H1 (cell line): ENCODE data around the gene PHLPP2. TPM values are rescaled to one million over a fixed set of nuclear protein-coding genes. Genes with fewer than 3 reads are reported as not detected.

Source experiments
- CTCF ChIA-PET: fragments of 300-600 bp; sonication (Branson Sonifier 250); formaldehyde crosslinking; loops from one replicate; lab custom pipeline; 2021; ENCODE audit not compliant: partially characterized antibody; lab: Charles Lee
- POLR2A ChIA-PET: fragments of 300-600 bp; sonication (Branson Sonifier 250); formaldehyde crosslinking; loops from one replicate; lab custom pipeline; 2021; ENCODE audit warnings: inconsistent platforms; ENCODE audit not compliant: partially characterized antibody; lab: Charles Lee
- DNase-seq, 2 experiments: peaks; one replicate each; pipeline versions ENCODE4 v3.0.0 to v3.0.0-alpha.2; 2010 to 2022; ENCODE audit warnings: low spot score in 2 of 2, low read depth in 1 of 2, mixed read lengths in 1 of 2
- FAIRE-seq: peaks from 2 replicates; lab custom pipeline; 2011; peaks lifted over from hg19 to GRCh38; lab: Jason Lieb, UNC
- H2AFZ ChIP-seq: 2 replicates; pipeline ENCODE4 v1.8.1; 2012; ENCODE audit warnings: low read length, inconsistent platforms
- H2AK5ac ChIP-seq: 2 replicates; pipeline ENCODE4 v1.6.1; 2013; ENCODE audit warnings: low read depth, low read length
- H2BK120ac ChIP-seq: replicated peaks from 2 replicates; pipeline ENCODE3; 2013; ENCODE audit warnings: low read depth, low read length, inconsistent platforms
- H2BK12ac ChIP-seq: 2 replicates; pipeline ENCODE4 v1.6.1; 2013; ENCODE audit warnings: low read depth, low read length
- H2BK15ac ChIP-seq: 2 replicates; pipeline ENCODE4 v1.6.1; 2013; ENCODE audit warnings: low read length
- H2BK20ac ChIP-seq: 2 replicates; pipeline ENCODE4 v1.6.1; 2013; ENCODE audit warnings: low read length
- H2BK5ac ChIP-seq: 2 replicates; pipeline ENCODE4 v1.6.1; 2013; ENCODE audit warnings: low read depth, low read length
- H3K14ac ChIP-seq: 2 replicates; pipeline ENCODE4 v1.6.1; 2013; ENCODE audit warnings: inconsistent platforms; ENCODE audit not compliant: insufficient read length
- H3K18ac ChIP-seq: 2 replicates; pipeline ENCODE4 v1.6.1; 2013; ENCODE audit warnings: low read length; ENCODE audit errors: extremely low read depth
- H3K23ac ChIP-seq: 2 replicates; pipeline ENCODE4 v1.6.1; 2013; ENCODE audit warnings: inconsistent platforms; ENCODE audit not compliant: insufficient read length
- H3K23me2 ChIP-seq: 2 replicates; pipeline ENCODE4 v1.6.1; 2013; ENCODE audit warnings: low read depth, low read length
- H3K27ac ChIP-seq: 2 replicates; pipeline ENCODE4 v1.6.1; 2011; ENCODE audit warnings: low read depth, low read length, inconsistent platforms
- H3K27me3 ChIP-seq, 4 experiments: replicated peaks in 1 of 4; 1 replicate in 1 of 4; 2 replicates in 3 of 4; pipeline versions ENCODE4 v1.6.1 to v1.8.1; 2011 to 2013; ENCODE audit warnings: low read length in 3 of 4, mild to moderate bottlenecking in 3 of 4, inconsistent platforms in 2 of 4, mixed read lengths in 2 of 4, moderate library complexity in 1 of 4; ENCODE audit not compliant: control insufficient read depth in 3 of 4, insufficient read depth in 3 of 4; ENCODE audit errors: extremely low read depth in 1 of 4
- H3K36me3 ChIP-seq, 4 experiments: 2 replicates each; pipeline versions ENCODE4 v1.6.1 to v1.8.1; 2011 to 2013; ENCODE audit warnings: mild to moderate bottlenecking in 4 of 4, low read length in 3 of 4, moderate library complexity in 2 of 4, control low read depth in 1 of 4, inconsistent platforms in 1 of 4; ENCODE audit not compliant: insufficient read depth in 4 of 4, control insufficient read depth in 2 of 4
- H3K4ac ChIP-seq: replicated peaks from 2 replicates; pipeline ENCODE3; 2013; ENCODE audit warnings: low read length, low read depth, mixed read lengths, inconsistent platforms; ENCODE audit not compliant: insufficient read length
- H3K4me1 ChIP-seq, 4 experiments: replicated peaks in 1 of 4; 1 replicate in 1 of 4; 2 replicates in 3 of 4; pipeline versions ENCODE4 v1.6.1 to v1.8.1; 2011 to 2013; ENCODE audit warnings: low read length in 3 of 4, inconsistent platforms in 2 of 4, mixed read lengths in 1 of 4; ENCODE audit not compliant: insufficient read depth in 4 of 4, control insufficient read depth in 3 of 4
- H3K4me2 ChIP-seq, 2 experiments: 2 replicates each; pipeline versions ENCODE4 v1.6.1 to v1.8.1; 2011 to 2013; ENCODE audit warnings: low read depth in 2 of 2, low read length in 2 of 2, control low read depth in 1 of 2, inconsistent platforms in 1 of 2, mild to moderate bottlenecking in 1 of 2; ENCODE audit not compliant: insufficient read depth in 1 of 2
- H3K4me3 ChIP-seq, 4 experiments: fragments of 200-600, 300-600 bp in 1 of 4; sonication (generic), shearing (Covaris generic), sonication (Bioruptor Twin) in 1 of 4; 2 replicates each; pipeline versions ENCODE4 v1.5.1 to v1.8.1; 2011 to 2016; ENCODE audit warnings: low read length in 4 of 4, low read depth in 3 of 4, control low read depth in 2 of 4, inconsistent platforms in 2 of 4, mild to moderate bottlenecking in 2 of 4, mixed read lengths in 1 of 4, moderate library complexity in 1 of 4; ENCODE audit not compliant: insufficient read depth in 2 of 4; ENCODE audit errors: extremely low read depth in 1 of 4
- H3K56ac ChIP-seq: replicated peaks from 2 replicates; pipeline ENCODE3; 2013; ENCODE audit warnings: low read depth, mild to moderate bottlenecking, mixed read lengths, low read length, inconsistent platforms; ENCODE audit not compliant: insufficient read length
- H3K79me1 ChIP-seq: 2 replicates; pipeline ENCODE4 v1.6.1; 2013; ENCODE audit warnings: low read depth, low read length, control low read depth
- H3K79me2 ChIP-seq, 2 experiments: 2 replicates each; pipeline versions ENCODE4 v1.6.1 to v1.8.1; 2012 to 2013; ENCODE audit warnings: low read length in 2 of 2, mild to moderate bottlenecking in 2 of 2, inconsistent platforms in 1 of 2; ENCODE audit not compliant: insufficient read depth in 2 of 2, control insufficient read depth in 1 of 2
- H3K9ac ChIP-seq, 4 experiments: replicated peaks in 1 of 4; 1 replicate in 1 of 4; 2 replicates in 3 of 4; pipeline versions ENCODE4 v1.6.1 to v1.8.1; 2011 to 2013; ENCODE audit warnings: low read depth in 3 of 4, low read length in 3 of 4, control low read depth in 2 of 4, mild to moderate bottlenecking in 2 of 4, moderate library complexity in 2 of 4, inconsistent platforms in 1 of 4; ENCODE audit errors: extremely low read depth in 1 of 4
- H3K9me3 ChIP-seq, 2 experiments: 2 replicates each; pipeline versions ENCODE4 v1.6.1 to v1.8.1; 2012 to 2013; ENCODE audit warnings: mild to moderate bottlenecking in 2 of 2, moderate library complexity in 2 of 2, control low read depth in 1 of 2, inconsistent platforms in 1 of 2, low read depth in 1 of 2, low read length in 1 of 2, mixed read lengths in 1 of 2; ENCODE audit not compliant: insufficient read depth in 2 of 2
- H4K20me1 ChIP-seq, 2 experiments: replicated peaks in 1 of 2; 2 replicates each; pipeline versions ENCODE3 to v1.8.1; 2011 to 2013; ENCODE audit warnings: inconsistent platforms in 2 of 2, low read length in 2 of 2, mild to moderate bottlenecking in 1 of 2; ENCODE audit not compliant: insufficient read depth in 2 of 2, control insufficient read depth in 1 of 2
- H4K5ac ChIP-seq: 2 replicates; pipeline ENCODE4 v1.6.1; 2013; ENCODE audit warnings: low read length, low read depth, mixed read lengths, inconsistent platforms; ENCODE audit not compliant: insufficient read length
- H4K8ac ChIP-seq: 2 replicates; pipeline ENCODE4 v1.8.0; 2013; ENCODE audit warnings: mild to moderate bottlenecking, moderate library complexity, low read length, inconsistent platforms; ENCODE audit not compliant: insufficient read depth; ENCODE audit errors: extremely low read depth
- H4K91ac ChIP-seq: replicated peaks from 2 replicates; pipeline ENCODE3; 2013; ENCODE audit warnings: low read length, mixed read lengths, inconsistent platforms; ENCODE audit not compliant: insufficient read length
- ASH2L ChIP-seq: fragments of 200-600, 300-600 bp; sonication (generic); IDR thresholded peaks from one replicate; pipeline ENCODE4 v1.7.1; 2017; ENCODE audit warnings: low read length
- BRCA1 ChIP-seq: IDR thresholded peaks from 2 replicates; pipeline ENCODE4 v1.6.1; 2012; ENCODE audit warnings: low read depth, low read length, improper control_type of control experiment
- CBX5 ChIP-seq: fragments of 300-800, 300-1000 bp; sonication (generic); IDR thresholded peaks from 2 replicates; pipeline ENCODE4 v1.7.1; 2016; ENCODE audit warnings: antibody characterized with exemption, low read length, low read depth
- CHD1 ChIP-seq: IDR thresholded peaks from 2 replicates; pipeline ENCODE4 v1.6.1; 2012; ENCODE audit warnings: low read depth, low read length, improper control_type of control experiment
- EZH2 ChIP-seq: fragments of 200-600 bp; sonication (generic); IDR thresholded peaks from 2 replicates; pipeline ENCODE4 v1.7.1; 2012; ENCODE audit warnings: low read depth, mild to moderate bottlenecking, moderate library complexity, low read length, inconsistent platforms; ENCODE audit not compliant: severe bottlenecking
- GTF2F1 ChIP-seq: IDR thresholded peaks from 2 replicates; pipeline ENCODE4 v1.6.1; 2012; ENCODE audit warnings: low read depth, low read length, improper control_type of control experiment, borderline replicate concordance
- HDAC2 ChIP-seq, 2 experiments: fragments of 300-600 bp in 1 of 2; sonication (generic) in 1 of 2; IDR thresholded peaks; 2 replicates each; pipeline ENCODE4 v1.6.1; 2011 to 2012; ENCODE audit warnings: low read depth in 2 of 2, low read length in 2 of 2, mild to moderate bottlenecking in 2 of 2, moderate library complexity in 2 of 2, borderline replicate concordance in 1 of 2, inconsistent platforms in 1 of 2
- NRF1 ChIP-seq: IDR thresholded peaks from 2 replicates; pipeline ENCODE4 v1.6.1; 2011; ENCODE audit warnings: mild to moderate bottlenecking, low read depth, low read length, improper control_type of control experiment
- RFX5 ChIP-seq: IDR thresholded peaks from 2 replicates; pipeline ENCODE4 v1.6.1; 2011; ENCODE audit warnings: low read depth, low read length, improper control_type of control experiment, borderline replicate concordance
- SIN3A ChIP-seq, 2 experiments: IDR thresholded peaks in 1 of 2; conservative IDR thresholded peaks in 1 of 2; 2 replicates each; pipeline ENCODE4 v1.6.1; 2011 to 2012; ENCODE audit warnings: low read length in 2 of 2, improper control_type of control experiment in 1 of 2, low read depth in 1 of 2, mild to moderate bottlenecking in 1 of 2
- SP1 ChIP-seq: IDR thresholded peaks from 2 replicates; pipeline ENCODE4 v1.6.1; 2011; ENCODE audit warnings: low read depth, low read length
- SRF ChIP-seq: IDR thresholded peaks from 2 replicates; pipeline ENCODE4 v1.6.1; 2011; ENCODE audit warnings: mild to moderate bottlenecking, low read depth, low read length, moderate library complexity
- TEAD4 ChIP-seq: IDR thresholded peaks from 2 replicates; pipeline ENCODE4 v1.6.1; 2012; ENCODE audit warnings: low read depth, low read length, inconsistent platforms, mixed read lengths
- USF2 ChIP-seq: IDR thresholded peaks from 2 replicates; pipeline ENCODE4 v1.6.1; 2011; ENCODE audit warnings: low read length, improper control_type of control experiment
- polyA plus RNA-seq, 7 experiments: library from polyadenylated mRNA; depleted of rRNA in 3 of 7; stranded (reverse) in 5 of 7; unstranded in 2 of 7; fragments of >200 nt in 5 of 7; fragments of 200-250 nt in 2 of 7; gene quantifications; 1 replicate in 5 of 7; 2 replicates in 1 of 7; 4 replicates in 1 of 7; pipeline versions ENCODE4 v1.2.1 to v1.2.3, GENCODE V29; 2011 to 2013; ENCODE audit warnings: missing spikeins in 2 of 7, mixed read lengths in 2 of 7
- total RNA-seq: library from RNA; stranded (reverse); fragmentation: NEBNext Ultra II Directional; extraction: Animal tissue kit (Norgen Biotek cat#: 25700); gene quantifications from 2 replicates; pipeline ENCODE4 v1.2.1, GENCODE V29; 2021

Gene PHLPP2
- total and polyA plus RNA-seq, 2 of the 8 experiments (the other 6 are each of a cell fraction or from before 2014, with no cell fraction given) = 7.3 to 12.9 TPM

GRCh38 chr16:71771571-71771970 is 47.1 kb upstream of the PHLPP2 start:
- Histone ChIP-seq H3K4me1 (no peaks in the 10 kb centered on the region), H4K8ac (no peak overlapping the region), H2BK12ac (no peak overlapping the region), H4K91ac (no peak overlapping the region), H4K5ac (no peak overlapping the region), H2AK5ac (no peak overlapping the region), H4K20me1 (peaks cover 0 to 1% of the 10 kb centered on the region in 2 experiments), H3K36me3 (peaks cover 2 to 26% (median 22%) of the 10 kb centered on the region in 4 experiments; a peak in 6 of 8 replicates), H2BK15ac (no peak overlapping the region), H3K14ac (no peak overlapping the region), H3K18ac (no peak overlapping the region), H2BK120ac (no peak overlapping the region), H2AFZ (no peak overlapping the region), H2BK20ac (no peak overlapping the region), H3K23ac (no peak overlapping the region), H3K27me3 (no peaks in the 10 kb centered on the region), H2BK5ac (no peak overlapping the region), H3K9ac (no peak overlapping the region), H3K79me1 (no peaks in the 10 kb centered on the region), H3K4me3 (no peak overlapping the region), H3K9me3 (no peaks in the 10 kb centered on the region), H3K23me2 (no peaks in the 10 kb centered on the region), H3K79me2 (no peaks in the 10 kb centered on the region), H3K27ac (no peak overlapping the region), H3K4ac (no peak overlapping the region), H3K4me2 (no peak overlapping the region), H3K56ac (no peak overlapping the region)
- DNase-seq = no peak
- ChIA-PET CTCF (interaction anchor here (1.7 kb wide), 1 partner anchor 11 kb away, joined by 4 read pairs; no protein-coding TSS in a partner anchor), POLR2A (no interaction called here)
- TF ChIP-seq NRF1 = no peak
- TF ChIP-seq TEAD4 = no peak
- TF ChIP-seq RFX5 = no peak
- no peak for TF ChIP-seq SIN3A (conservative IDR thresholded peaks at IDR 0.05 in 1 of 2, IDR thresholded peaks at IDR 0.05 in 1 of 2; ENCODE audit: low read depth in 1 of 2, low read length in 2 of 2)
- no peak for TF ChIP-seq CHD1
- no peak for TF ChIP-seq ASH2L
- no peak for TF ChIP-seq SP1
- no peak for TF ChIP-seq HDAC2 (IDR thresholded peaks at IDR 0.05; ENCODE audit: borderline replicate concordance in 1 of 2, low read depth in 2 of 2, low read length in 2 of 2)
- no peak for TF ChIP-seq EZH2
- no peak for TF ChIP-seq CBX5
- no peak for TF ChIP-seq USF2
- TF ChIP-seq GTF2F1 = no peak
- no peak for TF ChIP-seq BRCA1
- TF ChIP-seq SRF = no peak
- FAIRE-seq = no peak
